GM12878 (cell line): ENCODE results near the gene FRMD5.

Source experiments
- EZH2 ChIP-seq: IDR thresholded peaks from 2 replicates; pipeline ENCODE4 v1.6.1; 2012; ENCODE audit warnings: low read depth, mild to moderate bottlenecking, control low read depth, inconsistent platforms, low read length, borderline replicate concordance; ENCODE audit not compliant: control insufficient read depth
- GABPA ChIP-seq: IDR thresholded peaks from 2 replicates; pipeline ENCODE4 v1.6.1; 2014; ENCODE audit warnings: antibody characterized with exemption, low read depth, mild to moderate bottlenecking, inconsistent platforms
- JUNB ChIP-seq: IDR thresholded peaks from 2 replicates; pipeline ENCODE4 v1.6.1; 2016; ENCODE audit warnings: antibody characterized with exemption, mild to moderate bottlenecking
- NR2C1 ChIP-seq: fragments of 450-650 bp; IDR thresholded peaks from 2 replicates; pipeline ENCODE4 v1.6.1; 2017; ENCODE audit warnings: antibody characterized with exemption, mild to moderate bottlenecking, moderate library complexity
- POLR2AphosphoS5 ChIP-seq: IDR thresholded peaks from 2 replicates; pipeline ENCODE4 v1.6.1; 2011; ENCODE audit warnings: mild to moderate bottlenecking, low read length, inconsistent platforms
- SMC3 ChIP-seq: IDR thresholded peaks from 2 replicates; pipeline ENCODE4 v1.6.1; 2011; ENCODE audit warnings: low read length, improper control_type of control experiment, borderline replicate concordance
- YY1 ChIP-seq: IDR thresholded peaks from 2 replicates; pipeline ENCODE4 v1.6.1; 2011; ENCODE audit warnings: low read depth, mild to moderate bottlenecking, low read length

DNA sequence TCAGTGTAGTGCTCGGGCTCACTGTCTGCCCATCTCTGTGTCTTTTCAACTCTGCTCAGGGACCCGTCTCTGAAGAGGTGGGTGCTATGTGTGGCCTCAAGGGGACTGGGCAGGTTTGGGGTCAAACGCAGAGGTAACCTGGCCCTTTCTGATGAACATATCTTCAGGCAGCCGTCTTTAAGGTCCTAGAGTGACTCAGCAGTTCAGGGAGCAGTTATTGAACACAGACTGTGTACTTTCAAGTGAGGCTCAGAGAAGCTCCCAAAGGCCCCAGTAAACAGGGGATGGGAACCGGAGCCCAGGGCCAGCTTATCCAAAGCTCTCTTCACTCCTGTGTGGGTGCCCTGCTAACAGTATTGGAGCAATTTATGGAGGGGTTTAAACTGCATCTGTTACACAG lies 295.1 kb downstream of the FRMD5 start:
- TF ChIP-seq GABPA = no peak
- TF ChIP-seq NR2C1 = no peak
- no peak for TF ChIP-seq POLR2AphosphoS5
- TF ChIP-seq YY1 = no peak
- no peak for TF ChIP-seq SMC3
- no peak for TF ChIP-seq JUNB
- no peak for TF ChIP-seq EZH2
